Natural killer cell (primary cell): ENCODE results near the gene ANKRD52. TPM values are rescaled to one million over a fixed set of nuclear protein-coding genes. Genes with fewer than 3 reads are reported as not detected.
"Not testable (repeated sequence)": the region's sequence is repeated elsewhere in the genome, so short reads cannot be mapped to it uniquely, and the experiment has no call there.

Experiments used
- ATAC-seq, 3 donors: fragments of 150-1000 bp in 2 of 3; fragments of 200-7000 bp in 1 of 3; cut with Tn5 transposase; 1 replicate in 1 of 3; 2 replicates in 2 of 3; pipeline ENCODE4 v1.10.0; 2021; ENCODE audit warnings: mild to moderate bottlenecking in 2 of 3, moderate library complexity in 2 of 3
- DNase-seq, 2 donors: peaks; one replicate each; pipeline versions ENCODE4 v3.0.0 to v3.0.0-alpha.2; 2013 to 2021; ENCODE audit warnings: mixed read lengths in 1 of 2
- H3K27ac ChIP-seq: one replicate; pipeline ENCODE4 v1.5.1; 2013; ENCODE audit warnings: mild to moderate bottlenecking, low read length
- H3K27me3 ChIP-seq: one replicate; pipeline ENCODE4 v1.6.1; 2013; ENCODE audit warnings: low read length; ENCODE audit not compliant: control insufficient read depth, insufficient read depth
- H3K36me3 ChIP-seq: one replicate; pipeline ENCODE4 v1.6.1; 2013; ENCODE audit warnings: low read length; ENCODE audit not compliant: control insufficient read depth, insufficient read depth
- H3K4me1 ChIP-seq: one replicate; pipeline ENCODE4 v1.6.1; 2013; ENCODE audit warnings: low read length; ENCODE audit not compliant: control insufficient read depth, insufficient read depth
- H3K4me3 ChIP-seq: one replicate; pipeline ENCODE4 v1.5.1; 2013; ENCODE audit warnings: low read length
- H3K9me3 ChIP-seq: one replicate; pipeline ENCODE4 v1.6.1; 2013; ENCODE audit warnings: low read length; ENCODE audit not compliant: control insufficient read depth, insufficient read depth
- H3K27ac Mint-ChIP-seq, 2 donors: one replicate each; pipeline ENCODE4 v1.8.0; 2022; ENCODE audit warnings: mild to moderate bottlenecking in 2 of 2, mixed read lengths in 2 of 2, moderate library complexity in 1 of 2
- H3K27me3 Mint-ChIP-seq, 2 donors: one replicate each; pipeline ENCODE4 v1.8.0; 2022; ENCODE audit warnings: low read depth in 2 of 2, mixed read lengths in 2 of 2
- H3K36me3 Mint-ChIP-seq: one replicate; pipeline ENCODE4 v1.8.0; 2022; ENCODE audit warnings: mixed read lengths
- H3K4me1 Mint-ChIP-seq, 2 donors: one replicate each; pipeline ENCODE4 v1.8.0; 2022; ENCODE audit warnings: mixed read lengths in 2 of 2
- H3K4me3 Mint-ChIP-seq: one replicate; pipeline ENCODE4 v1.8.0; 2022; ENCODE audit warnings: mild to moderate bottlenecking, moderate library complexity, mixed read lengths
- H3K9me3 Mint-ChIP-seq, 2 donors: one replicate each; pipeline ENCODE4 v1.8.0; 2022; ENCODE audit warnings: mixed read lengths in 2 of 2
- CTCF ChIP-seq: fragments of 200-600 bp; IDR thresholded peaks from one replicate; pipeline ENCODE4 v1.8.0; 2022; ENCODE audit warnings: antibody characterized with exemption
- WGBS: methylation state at CpG from one replicate; pipeline ENCODE4 v1.1.7; 2013; ENCODE audit warnings: missing lambda C conversion rate; ENCODE audit not compliant: insufficient coverage; 5-methylcytosine and 5-hydroxymethylcytosine counted together
- intact Hi-C: fragments of 100-400 bp; cut with micrococcal nuclease; formaldehyde crosslinking; loops from one replicate; pipeline ENCODE4 v1.14.2; 2022
- total RNA-seq, 4 donors: library from RNA; stranded (reverse); fragments of 120-200 nt in 1 of 4; gene quantifications; one replicate each; pipeline versions ENCODE4 v1.2.3 to v1.2.4, GENCODE V29; 2013 to 2022

ANKRD52 gene
- total RNA-seq, 3 donors from 2014 or later (not counting 1 experiment from before 2014, with no cell fraction given) = 34.1 to 52.2 (median 51.4) TPM

GRCh38 chr12:56293795-56294194 is 35.6 kb upstream of the ANKRD52 start:
- no peak for TF ChIP-seq CTCF
- Histone ChIP-seq H3K27ac (no peak overlapping the region), H3K27me3 (no peaks in the 10 kb centered on the region), H3K4me3 (no peak overlapping the region), H3K36me3 (peaks cover 17% of the 10 kb centered on the region), H3K9me3 (no peaks in the 10 kb centered on the region), H3K4me1 (peaks cover 11% of the 10 kb centered on the region)
- intact Hi-C loops = no loop called here
- Mint-ChIP-seq H3K4me1 (peaks cover 32 to 39% of the 10 kb centered on the region in 2 donors), H3K9me3 (no peaks in the 10 kb centered on the region), H3K27ac (no peak overlapping the region), H3K36me3 (no peaks in the 10 kb centered on the region), H3K27me3 (no peaks in the 10 kb centered on the region), H3K4me3 (no peak overlapping the region)
- 89% methylated on average over 5 of the region's 5 CpGs for WGBS
- DNase-seq (no peak), ATAC-seq (no peak)

DNA sequence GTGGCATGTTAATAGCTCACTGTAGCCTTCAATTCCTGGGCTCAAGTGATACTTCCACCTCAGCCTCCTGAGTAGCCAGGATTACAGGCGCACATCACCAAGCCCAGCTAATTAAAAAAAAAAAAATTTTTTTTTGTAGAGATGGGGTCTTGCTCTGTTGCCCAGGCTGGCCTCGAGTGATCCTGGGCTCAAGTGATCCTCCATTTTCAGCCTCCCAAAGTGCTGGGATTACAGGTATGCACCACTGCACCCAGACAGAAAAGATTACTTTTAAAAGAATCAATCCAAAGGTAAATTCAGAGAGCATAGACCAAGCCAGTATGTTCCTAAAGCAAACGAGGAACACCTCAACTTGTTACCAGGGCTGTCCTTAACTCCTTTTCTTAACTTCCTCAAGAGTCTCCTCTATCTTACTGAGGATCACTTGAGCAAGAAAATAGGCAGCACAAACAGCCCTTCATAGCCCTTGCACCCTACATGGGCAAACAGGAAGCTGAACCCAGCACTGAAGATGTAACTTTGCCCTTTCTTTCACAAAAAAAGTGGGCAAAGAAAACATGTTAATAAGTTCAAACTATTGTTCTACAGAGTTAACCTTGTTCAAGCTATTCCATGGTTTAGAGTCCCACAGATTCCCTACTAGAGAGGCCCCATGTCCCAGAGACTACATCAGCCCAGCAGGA is 30.7 kb upstream of the ANKRD52 start:
- Mint-ChIP-seq H3K27ac (no peak overlapping the region), H3K36me3 (peaks cover 6% of the 10 kb centered on the region), H3K4me3 (no peak overlapping the region), H3K4me1 (peaks cover 7 to 19% of the 10 kb centered on the region in 2 donors), H3K27me3 (no peaks in the 10 kb centered on the region), H3K9me3 (no peaks in the 10 kb centered on the region)
- DNase-seq (no peak), ATAC-seq (no peak)
- peaks cover 3% of the 10 kb centered on the region for H3K4me1 ChIP-seq
- WGBS = 75% methylated on average over 2 of the region's 3 CpGs
- intact Hi-C loops = no loop called here
- no peaks in the 10 kb centered on the region for H3K9me3 ChIP-seq
- H3K27ac ChIP-seq = no peak overlapping the region
- no peaks in the 10 kb centered on the region for H3K27me3 ChIP-seq
- no peak for TF ChIP-seq CTCF
- H3K4me3 ChIP-seq = no peak overlapping the region
- peaks cover 34% of the 10 kb centered on the region for H3K36me3 ChIP-seq

DNA sequence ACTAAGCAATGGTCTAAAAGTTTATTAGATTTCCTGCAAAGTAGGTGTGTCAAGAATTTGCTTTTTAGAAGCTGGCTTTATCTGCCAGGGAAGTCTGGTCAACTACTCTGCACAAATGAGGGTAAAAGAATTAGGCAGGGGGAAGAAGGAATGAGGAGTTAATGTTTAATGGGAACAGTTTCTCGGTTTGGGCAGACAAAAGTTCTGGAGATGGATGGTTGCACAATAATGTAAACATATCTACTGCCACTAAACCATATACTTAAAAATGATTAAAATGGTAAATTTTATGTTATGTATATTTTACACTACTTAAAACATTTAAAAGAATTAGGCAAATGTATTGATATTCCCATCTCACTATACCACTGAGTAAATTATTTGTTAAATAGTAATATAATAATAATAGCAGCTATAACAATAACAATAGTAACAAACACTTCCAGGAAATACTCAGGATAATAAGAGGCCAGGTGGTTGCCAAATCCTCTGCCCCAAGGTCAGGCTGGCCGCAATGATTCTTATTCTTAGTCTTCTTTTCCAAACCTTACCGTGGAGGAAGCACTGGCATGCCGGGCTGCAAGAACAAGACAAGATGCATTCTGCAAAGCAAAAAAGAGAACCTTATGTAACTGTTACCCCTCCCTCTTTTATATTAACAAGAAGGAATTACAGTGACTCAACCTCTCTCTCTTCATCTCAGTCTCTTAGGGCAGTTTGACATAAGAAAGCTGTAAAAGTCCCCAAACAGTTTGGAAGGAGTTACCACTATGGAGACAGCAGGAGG is 28.1 kb upstream of the ANKRD52 start:
- peaks cover 50% of the 10 kb centered on the region for H3K36me3 ChIP-seq
- H3K4me1 Mint-ChIP-seq = peaks cover 2 to 8% of the 10 kb centered on the region in 2 donors

GRCh38 chr12:56284263-56284662 is 26.1 kb upstream of the ANKRD52 start:
- H3K27ac Mint-ChIP-seq, H3K36me3 Mint-ChIP-seq, DNase-seq, H3K27me3 ChIP-seq, H3K9me3 Mint-ChIP-seq, ATAC-seq, H3K4me1 ChIP-seq, H3K27ac ChIP-seq, H3K4me1 Mint-ChIP-seq, H3K9me3 ChIP-seq, H3K27me3 Mint-ChIP-seq, H3K4me3 ChIP-seq, H3K4me3 Mint-ChIP-seq, intact Hi-C loops: not testable (repeated sequence)
- 96% methylated on average over 5 of the region's 5 CpGs for WGBS
- H3K36me3 ChIP-seq = peaks cover 53% of the 10 kb centered on the region

More for the DNA sequence above, 28.1 kb upstream of the ANKRD52 start:
- no peaks in the 10 kb centered on the region for H3K27me3 Mint-ChIP-seq
- ATAC-seq = no peak
- H3K4me3 Mint-ChIP-seq = no peak overlapping the region
- Histone ChIP-seq H3K27me3 (no peaks in the 10 kb centered on the region), H3K27ac (no peak overlapping the region), H3K9me3 (no peaks in the 10 kb centered on the region), H3K4me3 (no peak overlapping the region), H3K4me1 (no peaks in the 10 kb centered on the region)
- no peaks in the 10 kb centered on the region for H3K9me3 Mint-ChIP-seq
- no peak for DNase-seq
- no peak overlapping the region for H3K27ac Mint-ChIP-seq
- WGBS = 98% methylated on average over 3 of the region's 4 CpGs
- no peak for TF ChIP-seq CTCF
- H3K36me3 Mint-ChIP-seq = peaks cover 6% of the 10 kb centered on the region
- intact Hi-C loops = no loop called here
